Measurements from ENCODE around the gene FYB1.

Gene FYB1

DNA sequence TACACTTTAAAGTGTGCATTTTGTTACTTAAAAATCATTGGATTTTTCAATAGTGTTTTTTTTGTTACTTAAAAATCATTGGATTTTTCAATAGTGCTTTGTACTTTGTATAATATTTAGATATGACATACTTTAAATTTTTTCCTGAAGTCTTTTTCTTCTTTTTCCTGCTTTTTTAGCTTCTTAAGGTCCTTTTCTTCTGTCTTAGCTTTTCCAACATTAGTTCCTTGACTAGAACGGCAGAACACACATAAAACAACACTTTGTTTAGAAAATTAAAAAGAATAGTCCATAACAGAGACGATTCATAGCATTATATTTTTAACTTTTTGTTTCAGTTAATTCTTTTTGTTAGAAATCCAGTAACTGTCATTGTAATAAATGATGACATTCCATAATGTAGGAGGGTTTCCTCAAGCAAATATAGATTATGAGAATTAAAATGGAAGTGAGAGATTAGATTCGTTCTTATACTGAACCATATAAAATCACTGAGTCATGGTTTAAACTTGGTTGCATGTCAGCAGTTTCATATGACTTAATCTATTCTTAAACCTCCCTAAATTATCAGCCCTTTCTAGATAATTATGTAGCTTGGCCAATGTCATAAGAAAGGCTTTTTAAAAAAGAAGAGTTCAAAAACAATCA is 99.8 kb downstream of the FYB1 start:
- no peak overlapping the region for H3K4me3 ChIP-seq (ENCODE audit: control insufficient read depth, low read depth, low read length)
- TF ChIP-seq, protein P1, sequence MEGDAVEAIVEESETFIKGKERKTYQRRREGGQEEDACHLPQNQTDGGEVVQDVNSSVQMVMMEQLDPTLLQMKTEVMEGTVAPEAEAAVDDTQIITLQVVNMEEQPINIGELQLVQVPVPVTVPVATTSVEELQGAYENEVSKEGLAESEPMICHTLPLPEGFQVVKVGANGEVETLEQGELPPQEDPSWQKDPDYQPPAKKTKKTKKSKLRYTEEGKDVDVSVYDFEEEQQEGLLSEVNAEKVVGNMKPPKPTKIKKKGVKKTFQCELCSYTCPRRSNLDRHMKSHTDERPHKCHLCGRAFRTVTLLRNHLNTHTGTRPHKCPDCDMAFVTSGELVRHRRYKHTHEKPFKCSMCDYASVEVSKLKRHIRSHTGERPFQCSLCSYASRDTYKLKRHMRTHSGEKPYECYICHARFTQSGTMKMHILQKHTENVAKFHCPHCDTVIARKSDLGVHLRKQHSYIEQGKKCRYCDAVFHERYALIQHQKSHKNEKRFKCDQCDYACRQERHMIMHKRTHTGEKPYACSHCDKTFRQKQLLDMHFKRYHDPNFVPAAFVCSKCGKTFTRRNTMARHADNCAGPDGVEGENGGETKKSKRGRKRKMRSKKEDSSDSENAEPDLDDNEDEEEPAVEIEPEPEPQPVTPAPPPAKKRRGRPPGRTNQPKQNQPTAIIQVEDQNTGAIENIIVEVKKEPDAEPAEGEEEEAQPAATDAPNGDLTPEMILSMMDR (conservative IDR thresholded peaks at IDR 0.05; ENCODE audit: control insufficient read depth, insufficient read depth, low read depth, low read length): no peak
- DNase-seq (ENCODE audit: low read depth): no peak

DNA sequence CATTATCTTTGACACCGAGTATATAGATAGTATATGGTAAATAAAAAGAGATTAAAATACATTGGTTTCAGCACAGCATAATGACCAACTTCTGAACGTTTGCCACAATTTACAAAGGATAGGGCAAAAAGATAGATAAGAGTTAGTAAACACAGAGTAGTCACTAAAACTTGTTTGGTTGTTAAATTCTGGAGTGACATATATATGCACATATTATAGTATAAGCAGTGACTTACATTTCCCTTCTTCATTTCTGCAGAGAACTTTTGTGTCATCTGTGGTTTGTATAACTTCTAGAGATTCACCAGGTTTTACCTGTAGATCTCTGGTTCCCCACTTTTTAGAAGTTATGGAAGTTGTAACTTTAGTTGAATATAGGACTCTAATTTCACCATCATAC is 100.7 kb downstream of the FYB1 start:
- TF ChIP-seq, protein P1 (conservative IDR thresholded peaks at IDR 0.05; ENCODE audit: control insufficient read depth, insufficient read depth, low read depth, low read length): no peak
- H3K4me3 ChIP-seq (ENCODE audit: control insufficient read depth, low read depth, low read length): no peak overlapping the region
- no peak for DNase-seq (ENCODE audit: low read depth)

DNA sequence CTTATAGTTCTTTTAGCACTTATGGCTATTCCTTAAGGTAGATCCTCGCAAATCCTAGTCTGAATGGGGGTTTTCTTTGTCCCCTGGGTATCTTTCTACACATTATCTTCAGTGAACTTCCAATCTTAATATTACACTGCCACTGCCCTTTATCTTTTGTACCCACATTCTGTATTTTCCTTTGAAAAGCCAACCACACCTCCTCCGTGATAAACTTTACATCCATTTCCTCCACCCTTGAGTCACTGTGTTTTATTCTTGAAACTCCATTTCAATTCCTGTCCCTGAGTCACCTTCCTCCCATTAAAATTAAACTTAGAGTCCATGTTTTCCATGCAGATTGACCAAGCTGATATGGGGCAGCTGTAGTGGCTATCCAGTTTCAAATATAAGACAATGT is 102.0 kb downstream of the FYB1 start:
- H3K4me3 ChIP-seq (ENCODE audit: control insufficient read depth, low read depth, low read length): no peak overlapping the region
- no peak for DNase-seq (ENCODE audit: low read depth)
- TF ChIP-seq, protein P1 (conservative IDR thresholded peaks at IDR 0.05; ENCODE audit: control insufficient read depth, insufficient read depth, low read depth, low read length): no peak

DNA sequence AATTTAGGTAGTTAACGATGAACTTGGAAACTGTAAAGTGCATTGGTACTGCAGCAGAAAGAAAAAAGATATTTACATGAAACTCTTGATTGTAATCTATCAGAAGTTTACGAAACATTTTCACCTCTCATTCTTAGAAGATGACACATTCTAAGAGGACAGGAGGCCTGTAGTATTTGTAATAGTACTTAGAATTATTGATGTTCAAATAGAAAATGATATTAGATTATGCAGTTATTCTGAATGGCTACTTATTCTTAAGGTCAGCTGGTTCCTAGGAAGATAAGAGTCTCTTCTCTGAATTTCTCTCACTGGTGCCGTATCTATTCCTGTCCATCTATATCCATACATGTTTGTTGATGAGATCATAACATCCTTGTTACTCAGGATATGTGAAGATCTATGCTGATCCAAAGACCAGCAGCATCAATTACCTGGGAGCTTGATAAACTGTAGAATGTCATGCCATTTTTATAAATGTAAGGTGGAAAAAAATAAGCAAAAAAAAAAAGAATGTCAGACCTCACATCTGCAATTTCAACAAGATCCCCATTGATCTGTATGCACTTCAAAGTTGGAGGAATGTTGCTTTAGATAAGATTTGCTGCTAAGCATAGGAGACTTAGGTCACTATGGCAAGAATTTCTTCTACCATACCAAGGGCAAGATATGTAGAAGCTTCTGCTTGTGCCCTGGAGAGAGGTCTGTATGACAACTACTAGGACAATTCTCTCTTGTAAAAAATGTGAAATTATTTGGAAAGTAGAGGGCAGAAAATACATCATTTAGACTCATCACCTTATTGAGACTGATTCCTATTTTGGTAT is 102.8 kb downstream of the FYB1 start:
- DNase-seq (ENCODE audit: low read depth): no peak
- no peak overlapping the region for H3K4me3 ChIP-seq (ENCODE audit: control insufficient read depth, low read depth, low read length)
- TF ChIP-seq, protein P1 (conservative IDR thresholded peaks at IDR 0.05; ENCODE audit: control insufficient read depth, insufficient read depth, low read depth, low read length): no peak

DNA sequence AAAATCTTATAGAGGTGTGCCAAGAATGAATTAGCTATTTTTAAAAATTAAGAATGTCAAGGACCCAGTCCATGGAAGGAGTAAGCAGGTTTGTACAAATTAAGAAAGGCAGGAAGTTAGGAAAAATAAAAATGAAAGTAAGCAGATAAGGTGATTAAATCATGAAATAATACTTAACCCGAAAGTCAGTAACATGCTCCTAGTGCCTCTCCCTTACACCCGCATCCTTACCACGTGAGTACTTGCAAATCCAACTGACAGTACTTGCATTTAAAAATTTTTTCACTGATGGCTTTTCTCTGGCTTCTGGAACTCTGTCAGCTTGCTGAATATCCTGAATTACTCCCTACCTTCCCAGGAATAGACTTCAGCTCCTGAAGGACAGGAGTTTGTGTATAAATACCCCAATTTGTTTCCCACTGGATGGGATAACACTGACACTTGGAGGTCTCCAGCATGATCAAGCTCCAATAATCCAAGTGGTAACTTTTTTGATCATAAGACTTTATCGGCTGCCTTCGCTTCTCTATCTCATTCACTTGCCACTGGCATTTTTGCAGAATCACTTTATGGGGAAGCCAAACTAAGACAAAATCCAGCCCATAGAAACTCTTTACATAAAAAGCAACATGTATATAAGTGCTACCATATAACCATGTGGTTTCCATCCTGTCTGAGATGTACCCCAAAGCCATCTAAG is 103.6 kb downstream of the FYB1 start:
- DNase-seq (ENCODE audit: low read depth): no peak
- TF ChIP-seq, protein P1 (conservative IDR thresholded peaks at IDR 0.05; ENCODE audit: control insufficient read depth, insufficient read depth, low read depth, low read length): no peak
- no peak overlapping the region for H3K4me3 ChIP-seq (ENCODE audit: control insufficient read depth, low read depth, low read length)

DNA sequence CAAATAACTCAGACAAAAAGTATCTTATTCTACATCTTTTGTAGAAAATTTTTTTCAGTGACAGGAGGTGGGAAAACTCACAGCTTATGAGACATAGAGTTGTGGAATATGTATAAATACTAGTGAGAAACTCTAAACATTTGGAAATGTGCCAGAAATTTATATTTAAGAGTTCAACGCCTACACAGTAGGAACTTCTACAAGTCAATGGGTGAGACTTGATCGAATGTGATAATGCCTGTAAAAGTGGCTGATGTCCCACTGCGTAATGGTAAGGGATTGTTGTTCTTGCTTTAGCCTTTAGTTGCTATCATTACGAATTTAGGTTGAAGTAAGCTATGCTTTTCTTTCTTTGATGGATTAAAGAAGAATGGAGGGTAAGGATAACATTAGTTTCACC is 105.2 kb downstream of the FYB1 start:
- DNase-seq (ENCODE audit: low read depth): no peak
- TF ChIP-seq, protein P1 (conservative IDR thresholded peaks at IDR 0.05; ENCODE audit: control insufficient read depth, insufficient read depth, low read depth, low read length): no peak

More for the DNA sequence above, 105.2 kb downstream of the FYB1 start:
- H3K4me3 ChIP-seq (ENCODE audit: control insufficient read depth, low read depth, low read length): no peak overlapping the region
